HUES6 (cell line): ENCODE measurements around the gene SPRR1A.
"Not testable (repeated sequence)": the region's sequence is repeated elsewhere in the genome, so short reads cannot be mapped to it uniquely, and the experiment has no call there.

Experiments used
- H3K27ac ChIP-seq: 2 replicates; pipeline ENCODE4 v1.7.0; 2013; ENCODE audit warnings: low read depth, mild to moderate bottlenecking, low read length, inconsistent platforms
- H3K27me3 ChIP-seq: 2 replicates; pipeline ENCODE4 v1.6.1; 2013; ENCODE audit warnings: low read length; ENCODE audit not compliant: control insufficient read depth, insufficient read depth
- H3K36me3 ChIP-seq: 2 replicates; pipeline ENCODE4 v1.6.1; 2013; ENCODE audit warnings: low read length; ENCODE audit not compliant: control insufficient read depth, insufficient read depth
- H3K4me1 ChIP-seq: 2 replicates; pipeline ENCODE4 v1.6.1; 2013; ENCODE audit warnings: low read length; ENCODE audit not compliant: control insufficient read depth, insufficient read depth
- H3K4me3 ChIP-seq: 2 replicates; pipeline ENCODE4 v1.5.1; 2013; ENCODE audit warnings: low read depth, low read length
- H3K9ac ChIP-seq: one replicate; pipeline ENCODE4 v1.6.1; 2013; ENCODE audit warnings: mild to moderate bottlenecking, low read length
- H3K9me3 ChIP-seq: 2 replicates; pipeline ENCODE4 v1.6.1; 2013; ENCODE audit warnings: low read depth, low read length; ENCODE audit not compliant: control insufficient read depth, insufficient read depth

The SPRR1A gene

DNA sequence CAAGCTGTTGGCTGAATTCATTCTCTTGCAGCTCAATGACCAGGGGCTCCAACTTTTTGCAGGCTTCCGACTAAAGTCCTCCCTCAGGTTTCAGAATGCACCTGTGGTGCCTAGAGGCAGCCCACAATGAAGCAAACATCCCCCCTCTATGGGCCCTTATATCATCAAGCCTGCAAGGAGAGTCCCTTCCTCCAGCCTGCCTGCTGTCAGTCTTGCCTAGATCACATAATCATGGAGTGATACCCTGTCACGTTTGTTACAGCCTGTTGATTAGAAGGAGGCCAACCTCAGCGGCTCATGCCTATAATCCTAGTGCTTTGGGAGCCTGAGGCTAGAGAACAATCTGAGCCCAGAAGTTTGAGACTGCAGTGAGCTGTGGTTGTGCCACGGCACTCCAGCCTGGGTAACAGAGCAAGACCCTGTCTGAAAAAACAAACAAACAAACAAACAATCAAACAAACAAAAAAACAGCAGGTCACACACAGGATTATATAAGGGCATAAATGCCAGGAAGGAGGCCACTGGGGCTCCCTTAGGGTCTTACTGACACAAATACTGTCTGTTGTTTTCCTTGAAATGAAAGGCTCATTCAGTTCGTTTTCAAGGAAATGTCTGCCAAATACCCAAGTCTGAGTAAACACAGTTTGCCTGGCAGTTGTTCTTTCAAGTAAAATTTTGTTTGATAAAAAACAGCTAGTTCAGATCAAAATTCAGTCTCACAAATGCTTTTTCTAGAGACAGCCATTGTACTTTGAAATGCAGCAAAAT, 12.9 kb downstream of the SPRR1A start:
- peaks cover 5% of the 10 kb centered on the region; the same call in 1 of the 2 replicates for H3K4me1 ChIP-seq
- no peak overlapping the region for H3K4me3 ChIP-seq
- no peak overlapping the region for H3K27ac ChIP-seq
- H3K36me3 ChIP-seq: no peaks in the 10 kb centered on the region
- no peaks in the 10 kb centered on the region for H3K27me3 ChIP-seq
- H3K9ac ChIP-seq: no peak overlapping the region
- peaks cover 4% of the 10 kb centered on the region for H3K9me3 ChIP-seq

DNA sequence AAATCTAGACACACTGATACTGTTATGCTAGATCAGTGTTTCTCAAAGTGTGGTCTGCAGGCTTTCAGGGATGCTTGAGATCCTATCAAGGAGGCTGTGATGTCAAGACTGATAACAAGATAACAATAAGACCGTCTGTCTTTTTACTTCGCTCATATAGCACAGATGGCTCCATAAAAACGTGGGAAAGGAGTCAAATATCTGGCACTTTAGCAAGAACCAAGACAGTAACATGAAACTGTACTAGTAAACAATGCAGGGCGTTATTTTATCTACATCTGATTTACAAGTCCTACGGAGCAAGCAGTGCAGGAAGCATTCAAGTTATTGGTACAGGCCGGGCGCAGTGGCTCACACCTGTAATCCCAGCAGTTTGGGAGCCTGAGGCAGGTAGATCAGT, 14.0 kb downstream of the SPRR1A start:
- no peak overlapping the region for H3K4me3 ChIP-seq
- H3K9ac ChIP-seq: no peak overlapping the region
- H3K9me3 ChIP-seq: peaks cover 4% of the 10 kb centered on the region
- H3K36me3 ChIP-seq: no peaks in the 10 kb centered on the region
- H3K27ac ChIP-seq: no peak overlapping the region
- H3K4me1 ChIP-seq: peaks cover 5% of the 10 kb centered on the region; the same call in 1 of the 2 replicates
- no peaks in the 10 kb centered on the region for H3K27me3 ChIP-seq

DNA sequence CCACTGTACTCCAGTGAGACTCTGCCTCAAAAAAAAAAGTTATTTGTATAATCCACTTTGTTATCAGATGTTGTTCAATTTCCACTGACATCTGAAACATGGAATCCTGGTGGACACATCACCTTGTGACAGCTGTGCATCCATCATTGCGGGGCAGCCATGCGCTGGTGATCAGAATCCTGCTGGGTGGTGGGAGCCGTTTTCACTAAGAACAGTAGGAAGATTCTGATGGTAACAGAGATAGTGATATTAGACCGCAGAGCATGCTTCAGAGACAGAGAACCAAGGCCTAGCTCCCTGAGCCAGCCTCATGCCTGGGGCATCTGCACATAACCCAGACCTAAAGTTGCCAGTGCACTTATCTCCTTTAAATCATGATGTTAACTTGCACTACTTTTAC, 14.6 kb downstream of the SPRR1A start:
- no peak overlapping the region for H3K4me3 ChIP-seq
- H3K27me3 ChIP-seq: no peaks in the 10 kb centered on the region
- H3K4me1 ChIP-seq: peaks cover 5% of the 10 kb centered on the region; the same call in 1 of the 2 replicates
- H3K36me3 ChIP-seq: no peaks in the 10 kb centered on the region
- H3K9ac ChIP-seq: no peak overlapping the region
- H3K27ac ChIP-seq: no peak overlapping the region
- H3K9me3 ChIP-seq: peaks cover 4% of the 10 kb centered on the region

DNA sequence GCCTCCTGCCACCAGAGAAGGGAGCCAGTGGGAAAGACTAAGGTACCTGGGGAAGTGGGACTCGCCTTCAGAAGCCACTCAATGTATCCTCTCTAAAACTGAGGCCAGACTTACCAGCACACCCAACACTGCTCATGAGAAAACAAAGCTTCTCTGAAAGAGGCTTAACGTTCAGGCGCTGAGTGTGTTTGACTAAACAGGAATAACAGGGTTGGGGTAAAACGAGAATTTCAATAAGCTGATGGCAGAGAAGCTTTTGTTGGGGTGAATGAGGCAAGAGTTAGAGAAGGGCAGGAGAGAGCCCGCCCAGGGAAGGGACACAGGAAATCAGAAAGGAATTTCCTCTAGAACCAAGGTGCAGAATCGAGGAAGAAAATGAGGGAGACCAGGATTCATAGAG, 15.9 kb downstream of the SPRR1A start:
- H3K36me3 ChIP-seq: no peaks in the 10 kb centered on the region
- H3K9ac ChIP-seq: no peak overlapping the region
- H3K4me1 ChIP-seq: peaks cover 5% of the 10 kb centered on the region; the same call in 1 of the 2 replicates
- no peak overlapping the region for H3K4me3 ChIP-seq
- H3K27me3 ChIP-seq: no peaks in the 10 kb centered on the region
- H3K27ac ChIP-seq: no peak overlapping the region
- peaks cover 4% of the 10 kb centered on the region for H3K9me3 ChIP-seq

DNA sequence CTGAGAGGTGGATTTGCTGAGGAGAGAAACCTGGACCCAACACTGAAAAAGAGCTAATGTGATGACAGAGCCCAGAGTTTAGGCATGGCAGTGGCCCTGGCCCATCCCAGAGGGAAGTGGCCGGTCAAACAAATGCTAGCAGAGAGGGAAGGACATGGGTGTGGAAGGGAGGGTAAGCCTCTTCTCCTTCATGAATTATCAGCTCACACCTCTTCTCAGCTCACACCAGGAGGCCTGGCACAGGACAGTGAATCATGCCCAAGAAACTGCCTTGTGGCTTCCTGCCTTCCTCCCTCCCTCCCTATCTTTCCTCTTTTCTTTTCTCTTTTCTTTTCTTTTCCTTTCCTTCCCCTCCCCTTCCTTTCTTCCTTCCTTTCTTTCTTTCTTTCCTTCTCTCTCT, 16.4 kb downstream of the SPRR1A start:
- Histone ChIP-seq H3K36me3 (no peaks in the 10 kb centered on the region), H3K27me3 (no peaks in the 10 kb centered on the region), H3K9ac (no peak overlapping the region), H3K4me3 (no peak overlapping the region), H3K4me1 (peaks cover 5% of the 10 kb centered on the region; the same call in 1 of the 2 replicates), H3K9me3 (peaks cover 4% of the 10 kb centered on the region), H3K27ac (no peak overlapping the region)

DNA sequence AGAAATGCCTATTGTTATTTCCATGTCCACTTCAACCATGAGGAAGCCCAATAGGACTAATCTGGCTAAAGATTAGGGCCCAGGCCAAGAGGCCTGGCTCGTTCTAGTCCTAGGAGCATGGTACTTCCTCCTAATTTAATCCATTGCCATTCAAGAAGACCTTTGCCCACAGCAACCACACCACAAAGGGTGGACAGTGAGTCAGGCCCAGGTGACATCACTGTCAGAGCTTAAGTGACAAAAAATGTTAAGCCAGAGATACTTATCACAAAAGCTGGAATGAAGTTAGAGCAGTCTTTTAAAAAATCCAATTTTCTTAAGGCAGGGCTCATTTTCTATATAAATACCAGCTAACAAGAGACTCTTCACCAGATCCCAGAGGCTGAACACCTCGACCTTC, 17.5 kb downstream of the SPRR1A start, which contains the start of gene SPRR3:
TSS of gene SPRR3 (plus strand) at position 368 of the 400 bp plus-strand sequence. CDS start 1,272 bp downstream, outside the sequence.
- Histone ChIP-seq H3K9ac (no peak within 1 kb of the TSS), H3K4me1 (peaks cover 5% of the 10 kb centered on the region; the same call in 1 of the 2 replicates), H3K36me3 (no peaks in the 10 kb centered on the region), H3K9me3 (no peaks in the 10 kb centered on the region; the same call in 1 of the 2 replicates), H3K27ac (no peak within 1 kb of the TSS), H3K27me3 (no peaks in the 10 kb centered on the region), H3K4me3 (no peak within 1 kb of the TSS)

DNA sequence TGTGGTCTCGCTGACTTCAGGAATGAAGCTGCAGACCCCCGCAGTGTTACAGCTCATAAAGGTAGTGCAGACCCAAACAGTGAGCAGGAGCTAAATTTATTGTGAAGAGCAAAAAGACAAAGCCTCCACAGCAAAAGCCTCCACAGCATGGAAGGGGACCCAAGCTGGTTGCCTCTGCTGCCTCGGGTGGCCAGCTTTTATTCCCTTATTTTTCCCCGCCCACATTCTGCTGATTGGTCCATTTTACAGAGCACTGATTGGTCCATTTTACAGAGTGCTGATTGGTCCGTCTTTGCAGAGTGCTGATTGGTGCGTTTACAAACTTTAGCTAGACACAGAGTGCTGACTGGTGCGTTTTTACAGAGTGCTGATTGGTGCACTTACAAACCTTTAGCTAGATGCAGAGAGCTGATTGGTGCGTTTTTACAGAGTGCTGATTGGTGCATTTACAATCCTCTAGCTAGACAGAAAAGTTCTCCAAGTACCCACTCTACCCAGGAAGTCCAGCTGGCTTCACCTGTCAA, 27.4 kb downstream of the SPRR1A start:
- H3K9ac ChIP-seq, H3K9me3 ChIP-seq, H3K27ac ChIP-seq, H3K27me3 ChIP-seq, H3K36me3 ChIP-seq, H3K4me3 ChIP-seq, H3K4me1 ChIP-seq: not testable (repeated sequence)

DNA sequence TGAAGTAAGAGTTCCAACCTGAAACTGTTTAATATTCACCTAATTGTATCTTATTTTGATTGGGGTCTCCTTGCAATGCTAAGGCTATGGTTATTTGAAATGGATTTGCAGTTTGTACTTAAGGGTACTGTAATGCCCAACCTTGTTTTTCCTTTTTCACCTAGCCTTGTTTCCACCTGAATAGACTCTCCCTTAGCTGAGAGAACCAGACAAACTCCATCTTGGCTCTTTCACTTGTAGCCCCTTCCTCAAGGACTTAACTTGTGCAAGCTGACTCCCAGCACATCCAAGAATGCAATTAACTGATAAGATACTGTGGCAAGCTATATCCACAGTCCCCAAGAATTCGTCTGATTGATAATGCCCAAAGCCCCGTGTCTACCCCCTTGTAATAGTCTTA, 37.9 kb downstream of the SPRR1A start:
- H3K27me3 ChIP-seq, H3K36me3 ChIP-seq, H3K4me3 ChIP-seq, H3K9ac ChIP-seq, H3K27ac ChIP-seq, H3K4me1 ChIP-seq, H3K9me3 ChIP-seq: not testable (repeated sequence)

DNA sequence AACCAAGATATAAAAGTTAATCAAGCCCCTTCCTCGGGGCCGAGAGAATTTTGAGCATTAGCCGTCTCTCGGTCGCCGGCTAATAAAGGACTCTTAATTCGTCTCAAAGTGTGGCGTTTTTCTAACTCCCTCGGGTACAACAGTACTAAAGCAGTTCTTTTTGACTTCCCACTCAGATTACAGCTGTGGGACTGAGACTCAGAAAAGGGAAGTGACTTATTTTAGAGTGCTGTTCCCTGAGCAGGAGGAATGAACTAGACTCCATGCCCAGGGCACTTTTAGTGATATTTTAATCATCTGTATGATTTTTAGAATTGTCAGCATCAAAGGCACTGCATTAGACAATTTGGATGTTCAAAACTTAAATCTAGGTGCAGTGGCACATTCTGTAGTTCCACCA, 38.5 kb downstream of the SPRR1A start:
- H3K36me3 ChIP-seq, H3K9me3 ChIP-seq, H3K9ac ChIP-seq, H3K27ac ChIP-seq, H3K4me1 ChIP-seq, H3K4me3 ChIP-seq, H3K27me3 ChIP-seq: not testable (repeated sequence)

DNA sequence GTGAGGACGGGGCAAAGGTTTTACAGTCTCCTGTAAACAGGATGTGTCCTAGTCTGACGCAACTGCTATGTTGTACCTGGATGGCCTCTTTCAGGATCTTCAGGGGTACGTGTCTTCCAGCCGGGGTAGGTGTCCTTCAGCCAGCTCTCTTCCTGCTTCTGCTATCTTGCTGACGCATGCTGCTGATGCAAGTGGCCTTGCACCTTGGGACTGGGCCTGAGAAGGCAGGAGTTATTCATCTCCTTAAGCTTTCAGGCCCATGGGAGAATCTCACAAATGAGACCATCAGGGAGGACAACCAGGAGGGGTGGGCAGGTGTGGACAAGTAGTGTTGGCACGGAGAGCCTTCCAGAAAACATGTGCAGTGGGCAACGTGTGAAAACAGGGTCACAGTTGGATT, 39.2 kb downstream of the SPRR1A start:
- Histone ChIP-seq H3K9me3 (no peaks in the 10 kb centered on the region; the same call in 1 of the 2 replicates), H3K4me3 (no peak overlapping the region), H3K36me3 (no peaks in the 10 kb centered on the region), H3K27ac (no peak overlapping the region), H3K9ac (no peak overlapping the region), H3K27me3 (no peaks in the 10 kb centered on the region), H3K4me1 (peaks cover 3% of the 10 kb centered on the region)

DNA sequence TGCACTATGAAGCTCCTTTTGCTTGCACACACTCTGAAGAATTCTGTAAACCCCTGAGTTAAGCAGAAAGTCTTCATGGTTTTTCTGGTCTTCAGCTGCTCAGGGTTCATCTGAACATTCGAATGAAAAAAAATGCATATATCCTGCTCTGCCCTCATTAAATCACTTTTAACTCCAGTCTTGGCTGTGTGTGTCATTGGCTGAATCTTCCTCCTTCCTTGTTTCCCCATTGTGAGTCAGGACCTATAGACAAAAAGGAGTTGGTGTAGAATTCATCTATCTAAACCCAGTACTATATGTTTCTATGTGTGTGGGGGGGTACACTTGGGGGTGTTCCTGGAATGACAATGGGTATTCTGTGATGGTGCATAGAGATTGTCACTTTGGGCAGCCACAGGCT, 40.5 kb downstream of the SPRR1A start:
- Histone ChIP-seq H3K27me3 (no peaks in the 10 kb centered on the region), H3K4me3 (no peak overlapping the region), H3K9ac (no peak overlapping the region), H3K9me3 (0 out of 2 replicates have a peak, but pooled peaks cover 3% of the 10 kb centered on the region), H3K27ac (no peak overlapping the region), H3K4me1 (peaks cover 3% of the 10 kb centered on the region), H3K36me3 (no peaks in the 10 kb centered on the region)
